ENCODE data around the gene PLEKHA6. TPM values are rescaled to one million over a fixed set of nuclear protein-coding genes. Genes with fewer than 3 reads are reported as not detected.

PLEKHA6 gene
- total and polyA plus RNA-seq, 2 experiments from 2014 or later, result 2.8 to 6.2 TPM

- ATAC-seq, result no peak
- Histone ChIP-seq H3F3A (replicated peaks; ENCODE audit: low read depth) (no peaks in the 10 kb centered on the region), H3K27me3 (ENCODE audit: insufficient read depth) (no peaks in the 10 kb centered on the region), H3K27ac (ENCODE audit: low read depth) (no peak overlapping the region), H3K36me3 (ENCODE audit: insufficient read depth) (no peaks in the 10 kb centered on the region), H2AFZ (no peak overlapping the region), H3K4me1 (ENCODE audit: insufficient read depth) (peaks cover 37% of the 10 kb centered on the region), H4K20me1 (replicated peaks; ENCODE audit: insufficient read depth) (no peaks in the 10 kb centered on the region), H3K4me2 (no peak overlapping the region), H3K9me2 (ENCODE audit: insufficient read depth) (peaks cover 5% of the 10 kb centered on the region; the same call in 1 of the 2 replicates), H3K4me3 (no peak overlapping the region), H3K79me2 (replicated peaks; ENCODE audit: insufficient read depth) (no peaks in the 10 kb centered on the region)
- Mint-ChIP-seq H3K4me3 (no peak overlapping the region), H3K36me3 (ENCODE audit: low read depth) (no peaks in the 10 kb centered on the region), H3K4me1 (peaks cover 65% of the 10 kb centered on the region), H3K9me3 (no peaks in the 10 kb centered on the region), H3K27ac (0 out of 2 replicates have a peak overlapping the region, but pooled peaks have one; percentile 73), H3K27me3 (ENCODE audit: insufficient read depth, low read depth, poor library complexity) (peaks cover 14% of the 10 kb centered on the region)
- TF ChIP-seq STAT1 (IDR thresholded peaks at IDR 0.05; ENCODE audit: unreplicated experiment) (no peak), ZNF462 (CRISPR knock-in tag; IDR thresholded peaks at IDR 0.05) (no peak), ZNF331 (CRISPR knock-in tag; IDR thresholded peaks at IDR 0.05; ENCODE audit: low read depth) (no peak), ZNF114 (CRISPR knock-in tag; IDR thresholded peaks at IDR 0.05) (no peak), CTCF (conservative IDR thresholded peaks at IDR 0.05; ENCODE audit: low read depth in 2 of 2) (no peak), EZH2phosphoT487 (IDR thresholded peaks at IDR 0.05; ENCODE audit: unreplicated experiment) (no peak), JUNB (IDR thresholded peaks at IDR 0.05; ENCODE audit: unreplicated experiment) (no peak)
- DNase-seq (ENCODE audit: low spot score), result no peak
Observed at GRCh38 chr1:204344665-204345355, 14.9 kb downstream of the PLEKHA6 start.

Measured in GM23338 (cell line).